GM19452 (cell line): Measurements from ENCODE around the gene GALNT9.
"Not testable (repeated sequence)": the region's sequence is repeated elsewhere in the genome, so short reads cannot be mapped to it uniquely, and the experiment has no call there.

ENCODE experiments used
- ATAC-seq: cut with Tn5 transposase; IDR thresholded peaks from one replicate; pipeline ENCODE4 v1.9.1; 2021; ENCODE audit not compliant: unreplicated experiment

The GALNT9 gene

GRCh38 chr12:132237772-132238487, 91.5 kb downstream of the GALNT9 start:
- no peak for ATAC-seq

- ATAC-seq, result no peak
Observed at GRCh38 chr12:132236930-132237771, 92.2 kb downstream of the GALNT9 start.

- ATAC-seq, result no peak
Observed at GRCh38 chr12:132236129-132236929, 93.1 kb downstream of the GALNT9 start.

- no peak for ATAC-seq
Observed at GRCh38 chr12:132235116-132235820, 94.1 kb downstream of the GALNT9 start.

- no peak for ATAC-seq
Observed at GRCh38 chr12:132230381-132230780, 99.0 kb downstream of the GALNT9 start.

GRCh38 chr12:132229926-132230325, 99.5 kb downstream of the GALNT9 start:
- no peak for ATAC-seq

- no peak for ATAC-seq
Observed at GRCh38 chr12:132229193-132229760, 100.1 kb downstream of the GALNT9 start.

GRCh38 chr12:132228476-132229192, 100.8 kb downstream of the GALNT9 start:
- no peak for ATAC-seq

GRCh38 chr12:132227782-132228475, 101.5 kb downstream of the GALNT9 start:
- no peak for ATAC-seq

- ATAC-seq, result no peak
Observed at GRCh38 chr12:132227118-132227517, 102.3 kb downstream of the GALNT9 start.

GRCh38 chr12:132226604-132227003, 102.8 kb downstream of the GALNT9 start:
- no peak for ATAC-seq

GRCh38 chr12:132225214-132225613, 104.2 kb downstream of the GALNT9 start:
- no peak for ATAC-seq

- ATAC-seq, result no peak
Observed at GRCh38 chr12:132224484-132224883, 104.9 kb downstream of the GALNT9 start.

- ATAC-seq, result no peak
Observed at GRCh38 chr12:132222808-132223173, 106.6 kb downstream of the GALNT9 start.

- no peak for ATAC-seq
Observed at GRCh38 chr12:132222096-132222807, 107.1 kb downstream of the GALNT9 start.

GRCh38 chr12:132219761-132220160, 109.6 kb downstream of the GALNT9 start:
- ATAC-seq, result not testable (repeated sequence)

GRCh38 chr12:132219323-132219722, 110.1 kb downstream of the GALNT9 start:
- ATAC-seq, result no peak

GRCh38 chr12:132218915-132219314, 110.5 kb downstream of the GALNT9 start:
- ATAC-seq, result no peak

- no peak for ATAC-seq
Observed at GRCh38 chr12:132218527-132218875, 110.9 kb downstream of the GALNT9 start.
